Measurements from ENCODE around the gene TMEM266.

GRCh38 chr15:76168237-76168984, 108.6 kb downstream of the TMEM266 start:
- TF ChIP-seq, protein P1, sequence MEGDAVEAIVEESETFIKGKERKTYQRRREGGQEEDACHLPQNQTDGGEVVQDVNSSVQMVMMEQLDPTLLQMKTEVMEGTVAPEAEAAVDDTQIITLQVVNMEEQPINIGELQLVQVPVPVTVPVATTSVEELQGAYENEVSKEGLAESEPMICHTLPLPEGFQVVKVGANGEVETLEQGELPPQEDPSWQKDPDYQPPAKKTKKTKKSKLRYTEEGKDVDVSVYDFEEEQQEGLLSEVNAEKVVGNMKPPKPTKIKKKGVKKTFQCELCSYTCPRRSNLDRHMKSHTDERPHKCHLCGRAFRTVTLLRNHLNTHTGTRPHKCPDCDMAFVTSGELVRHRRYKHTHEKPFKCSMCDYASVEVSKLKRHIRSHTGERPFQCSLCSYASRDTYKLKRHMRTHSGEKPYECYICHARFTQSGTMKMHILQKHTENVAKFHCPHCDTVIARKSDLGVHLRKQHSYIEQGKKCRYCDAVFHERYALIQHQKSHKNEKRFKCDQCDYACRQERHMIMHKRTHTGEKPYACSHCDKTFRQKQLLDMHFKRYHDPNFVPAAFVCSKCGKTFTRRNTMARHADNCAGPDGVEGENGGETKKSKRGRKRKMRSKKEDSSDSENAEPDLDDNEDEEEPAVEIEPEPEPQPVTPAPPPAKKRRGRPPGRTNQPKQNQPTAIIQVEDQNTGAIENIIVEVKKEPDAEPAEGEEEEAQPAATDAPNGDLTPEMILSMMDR (conservative IDR thresholded peaks at IDR 0.05; ENCODE audit: low read depth in 2 of 2), result no peak
- TF ChIP-seq EZH2 (IDR thresholded peaks at IDR 0.05; ENCODE audit: low read depth, unreplicated experiment), result no peak
- no peak for TF ChIP-seq ZNF331 (CRISPR knock-in tag; IDR thresholded peaks at IDR 0.05; ENCODE audit: low read depth)
- no peak for TF ChIP-seq POLR2AphosphoS5 (IDR thresholded peaks at IDR 0.05; ENCODE audit: low read depth)

All from GM23338 (cell line).